Left ventricle myocardium inferior (tissue), 1 donor: ENCODE measurements around the gene TBCCD1. TPM values are rescaled to one million over a fixed set of nuclear protein-coding genes. Genes with fewer than 3 reads are reported as not detected.
A peak's percentile ranks its signal among the peaks of the same experiment; 100 is the strongest.
"Not testable (repeated sequence)": the region's sequence is repeated elsewhere in the genome, so short reads cannot be mapped to it uniquely, and the experiment has no call there.

Source experiments
- DNase-seq: peaks from one replicate; pipeline ENCODE4 v3.0.0-alpha.2; 2020
- H3K27ac ChIP-seq: fragments of 200-600 bp; replicated peaks from 2 replicates; pipeline ENCODE4 v1.8.0; 2021
- H3K27me3 ChIP-seq: fragments of 200-600 bp; 2 replicates; pipeline ENCODE4 v1.8.0; 2021; ENCODE audit warnings: low read depth
- H3K36me3 ChIP-seq: fragments of 200-600 bp; 2 replicates; pipeline ENCODE4 v1.8.0; 2021
- H3K4me1 ChIP-seq: fragments of 200-600 bp; 2 replicates; pipeline ENCODE4 v1.8.0; 2021
- H3K4me3 ChIP-seq: fragments of 200-600 bp; 2 replicates; pipeline ENCODE4 v1.8.0; 2021; ENCODE audit warnings: mild to moderate bottlenecking, moderate library complexity
- H3K9me3 ChIP-seq: fragments of 200-600 bp; replicated peaks from 2 replicates; pipeline ENCODE4 v1.8.0; 2021
- CTCF ChIP-seq: fragments of 200-600 bp; IDR thresholded peaks from 2 replicates; pipeline ENCODE4 v1.8.0; 2021; ENCODE audit warnings: antibody characterized with exemption, mild to moderate bottlenecking, borderline replicate concordance
- intact Hi-C: fragments of 100-400 bp; cut with micrococcal nuclease; formaldehyde crosslinking; loops from one replicate; pipeline ENCODE4 v1.11.0; 2022
- total RNA-seq: library from RNA; stranded (reverse); fragmentation: NEBNext Ultra II Directional; extraction: Animal tissue kit (Norgen Biotek cat#: 25700); gene quantifications from one replicate; pipeline ENCODE4 v1.2.1, GENCODE V29; 2021
- donor health status: DM: no; HTN: yes; CAD: no; lungs with severe emphysema.

The TBCCD1 gene
- total RNA-seq, 1 donor from 2014 or later: 6.2 TPM

DNA sequence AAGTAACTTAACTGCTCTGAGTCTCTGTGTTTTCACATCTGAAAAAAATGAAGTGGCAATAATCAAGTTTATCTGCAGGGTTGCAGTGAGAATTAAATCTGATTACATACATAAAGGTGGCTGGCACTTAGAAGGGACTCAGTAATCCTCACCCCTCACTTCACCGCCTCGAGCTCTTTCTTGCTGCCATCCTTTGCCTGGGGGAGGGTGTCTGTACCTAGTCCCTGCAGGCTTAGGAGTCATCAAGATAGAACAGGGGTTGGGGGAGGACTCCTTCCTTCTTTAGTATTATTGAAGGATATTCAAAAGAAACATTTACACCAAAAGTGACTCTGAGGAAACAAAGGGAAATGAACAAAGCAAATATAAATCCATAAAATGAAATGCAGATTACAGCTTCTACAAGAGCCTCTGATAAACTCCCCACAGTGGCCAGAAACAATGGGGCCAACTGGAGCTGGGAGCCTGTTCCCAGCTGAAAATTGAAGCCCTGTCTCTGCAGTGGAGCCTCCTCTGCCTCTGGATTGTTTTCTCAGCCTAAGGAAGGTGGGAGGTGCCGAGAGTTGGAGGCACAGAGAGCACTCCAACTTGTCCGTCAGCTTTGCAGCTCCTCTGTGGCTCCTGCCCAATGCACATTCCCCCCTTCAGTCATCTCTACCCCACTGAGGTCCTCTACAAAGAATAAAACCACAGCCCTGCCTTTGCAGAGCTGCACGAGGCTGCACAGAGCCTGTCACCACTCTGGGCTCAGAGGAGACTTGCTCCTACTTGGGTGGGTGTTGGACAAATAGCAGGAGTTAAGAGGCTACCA is 64.8 kb downstream of the TBCCD1 start:
- peaks cover 19% of the 10 kb centered on the region for H3K4me1 ChIP-seq
- H3K4me3 ChIP-seq: peak overlapping the region; percentile 17
- TF ChIP-seq CTCF: no peak
- peaks cover 10% of the 10 kb centered on the region for H3K9me3 ChIP-seq
- intact Hi-C loops: no loop called here
- H3K27me3 ChIP-seq: no peaks in the 10 kb centered on the region
- no peak overlapping the region for H3K27ac ChIP-seq
- no peak for DNase-seq
- H3K36me3 ChIP-seq: no peaks in the 10 kb centered on the region

GRCh38 chr3:186499949-186500348 is 67.2 kb downstream of the TBCCD1 start:
- DNase-seq, H3K27ac ChIP-seq, H3K36me3 ChIP-seq, H3K27me3 ChIP-seq, H3K4me3 ChIP-seq, H3K9me3 ChIP-seq, intact Hi-C loops: not testable (repeated sequence)
- peaks cover 19% of the 10 kb centered on the region for H3K4me1 ChIP-seq

DNA sequence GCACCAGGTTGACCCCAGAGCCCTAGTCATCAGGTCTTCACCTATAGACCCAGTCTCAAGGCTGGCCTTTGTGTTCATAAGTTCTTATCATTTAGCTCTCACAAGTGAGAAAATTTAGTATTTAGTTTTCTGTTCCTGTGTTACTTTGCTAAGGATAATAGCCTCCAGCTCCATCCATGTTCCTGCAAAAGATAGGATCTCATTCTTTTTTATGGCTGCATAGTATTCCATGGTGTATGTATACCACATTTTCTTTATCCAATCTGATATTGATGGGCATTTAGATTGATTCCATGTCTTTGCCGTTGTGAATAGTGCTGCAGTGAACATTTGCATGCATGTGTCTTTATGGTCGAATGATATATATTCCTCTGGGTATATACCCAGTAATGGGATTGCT is 69.1 kb downstream of the TBCCD1 start:
- H3K27ac ChIP-seq, H3K27me3 ChIP-seq, DNase-seq, H3K4me3 ChIP-seq, intact Hi-C loops, H3K9me3 ChIP-seq, H3K36me3 ChIP-seq: not testable (repeated sequence)
- H3K4me1 ChIP-seq: peaks cover 10% of the 10 kb centered on the region

DNA sequence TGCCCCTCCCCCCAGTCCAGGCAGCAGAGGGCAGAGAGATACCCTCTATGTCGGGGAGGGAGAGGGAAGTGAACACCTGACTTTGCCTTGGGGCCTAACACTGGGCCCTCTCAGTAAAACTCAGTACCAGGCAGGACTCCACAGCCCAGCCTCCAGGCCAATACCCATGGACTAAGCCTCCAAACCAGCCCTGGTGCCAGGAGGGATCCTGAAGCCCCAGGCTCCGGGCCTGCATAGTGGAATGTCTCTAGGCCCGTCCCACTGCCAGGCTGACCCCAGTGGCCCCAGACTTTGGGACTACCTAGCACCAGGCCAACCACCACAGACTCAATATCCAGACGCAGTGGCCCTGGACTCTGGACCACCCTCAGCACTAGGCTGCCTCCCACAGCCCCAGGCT is 69.5 kb downstream of the TBCCD1 start:
- no peak overlapping the region for H3K27ac ChIP-seq
- H3K36me3 ChIP-seq: no peaks in the 10 kb centered on the region
- peaks cover 10% of the 10 kb centered on the region for H3K9me3 ChIP-seq
- no peak overlapping the region for H3K4me3 ChIP-seq
- peaks cover 6% of the 10 kb centered on the region for H3K4me1 ChIP-seq
- DNase-seq: no peak
- no peak for TF ChIP-seq CTCF
- no peaks in the 10 kb centered on the region for H3K27me3 ChIP-seq
- intact Hi-C loops: no loop called here

- H3K4me1 ChIP-seq: no peaks in the 10 kb centered on the region
- H3K4me3 ChIP-seq: no peak overlapping the region
- no peak for DNase-seq
- intact Hi-C loops: no loop called here
- no peaks in the 10 kb centered on the region for H3K27me3 ChIP-seq
- TF ChIP-seq CTCF: no peak
- no peak overlapping the region for H3K27ac ChIP-seq
- H3K36me3 ChIP-seq: no peaks in the 10 kb centered on the region
- H3K9me3 ChIP-seq: peaks cover 10% of the 10 kb centered on the region
Observed at GRCh38 chr3:186496635-186497034, 70.5 kb downstream of the TBCCD1 start.

Other genes with a start within 250 kb of the TBCCD1 start
- 65.7 TPM for gene DGKG, start 205.1 kb downstream of the TBCCD1 start, total RNA-seq
- 1.6 TPM for gene CRYGS, start 23.0 kb downstream of the TBCCD1 start, total RNA-seq
- 24.6 TPM for gene DNAJB11, start 3.4 kb upstream of the TBCCD1 start, total RNA-seq
- gene AHSG, start 45.7 kb upstream of the TBCCD1 start, total RNA-seq: not detected
- gene FETUB, start 73.1 kb upstream of the TBCCD1 start, total RNA-seq: not detected
- not detected for gene HRG, start 98.7 kb upstream of the TBCCD1 start, total RNA-seq
- 0.14 TPM for gene KNG1, start 150.0 kb upstream of the TBCCD1 start, total RNA-seq
- gene EIF4A2, start 216.2 kb upstream of the TBCCD1 start, total RNA-seq: 468 TPM
- 9.6 TPM for gene RFC4, start 239.1 kb upstream of the TBCCD1 start, total RNA-seq